Fibroblast of villous mesenchyme (primary cell): Measurements from ENCODE around the gene KIF6. TPM values are rescaled to one million over a fixed set of nuclear protein-coding genes. Genes with fewer than 3 reads are reported as not detected.

Source experiments
- DNase-seq: peaks from one replicate; pipeline ENCODE4 v3.0.0-alpha.2; 2010; ENCODE audit warnings: low read depth
- H3K4me3 ChIP-seq: 2 replicates; pipeline ENCODE4 v1.5.1; 2011; ENCODE audit warnings: low read depth, mild to moderate bottlenecking, low read length
- total RNA-seq: library from RNA; depleted of rRNA; stranded (reverse); fragments of >200 nt; gene quantifications from 2 replicates; pipeline ENCODE4 v1.2.3, GENCODE V29; 2012
- TF ChIP-seq, protein P1 (sequence below): IDR thresholded peaks from 2 replicates; pipeline ENCODE4 v1.5.1; 2012; ENCODE audit warnings: low read depth, mild to moderate bottlenecking, low read length; ENCODE audit not compliant: insufficient read depth

KIF6 gene
- total RNA-seq, 1 donor = 0.43 TPM

DNA sequence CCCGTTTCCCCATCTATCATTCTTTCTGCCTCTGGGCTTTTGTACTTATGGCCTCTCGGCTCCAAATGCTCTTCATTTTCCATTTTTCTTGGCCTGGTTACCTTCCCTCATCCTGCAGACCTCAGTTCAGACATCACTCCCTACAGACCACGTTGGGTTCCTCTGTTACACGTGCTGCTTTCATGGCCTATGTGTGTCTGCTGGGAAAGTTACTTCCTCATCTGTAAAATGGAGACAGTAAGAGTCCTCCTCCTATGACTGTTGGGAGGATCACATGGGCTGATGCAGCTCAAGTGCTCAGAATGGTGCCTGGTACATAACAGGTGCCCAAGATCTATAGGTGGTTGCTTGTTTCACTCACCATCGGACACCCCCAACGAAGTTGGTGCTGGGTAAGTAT, 424.5 kb downstream of the KIF6 start:
- no peak overlapping the region for H3K4me3 ChIP-seq
- TF ChIP-seq, protein P1, sequence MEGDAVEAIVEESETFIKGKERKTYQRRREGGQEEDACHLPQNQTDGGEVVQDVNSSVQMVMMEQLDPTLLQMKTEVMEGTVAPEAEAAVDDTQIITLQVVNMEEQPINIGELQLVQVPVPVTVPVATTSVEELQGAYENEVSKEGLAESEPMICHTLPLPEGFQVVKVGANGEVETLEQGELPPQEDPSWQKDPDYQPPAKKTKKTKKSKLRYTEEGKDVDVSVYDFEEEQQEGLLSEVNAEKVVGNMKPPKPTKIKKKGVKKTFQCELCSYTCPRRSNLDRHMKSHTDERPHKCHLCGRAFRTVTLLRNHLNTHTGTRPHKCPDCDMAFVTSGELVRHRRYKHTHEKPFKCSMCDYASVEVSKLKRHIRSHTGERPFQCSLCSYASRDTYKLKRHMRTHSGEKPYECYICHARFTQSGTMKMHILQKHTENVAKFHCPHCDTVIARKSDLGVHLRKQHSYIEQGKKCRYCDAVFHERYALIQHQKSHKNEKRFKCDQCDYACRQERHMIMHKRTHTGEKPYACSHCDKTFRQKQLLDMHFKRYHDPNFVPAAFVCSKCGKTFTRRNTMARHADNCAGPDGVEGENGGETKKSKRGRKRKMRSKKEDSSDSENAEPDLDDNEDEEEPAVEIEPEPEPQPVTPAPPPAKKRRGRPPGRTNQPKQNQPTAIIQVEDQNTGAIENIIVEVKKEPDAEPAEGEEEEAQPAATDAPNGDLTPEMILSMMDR = no peak
- DNase-seq = no peak

DNA sequence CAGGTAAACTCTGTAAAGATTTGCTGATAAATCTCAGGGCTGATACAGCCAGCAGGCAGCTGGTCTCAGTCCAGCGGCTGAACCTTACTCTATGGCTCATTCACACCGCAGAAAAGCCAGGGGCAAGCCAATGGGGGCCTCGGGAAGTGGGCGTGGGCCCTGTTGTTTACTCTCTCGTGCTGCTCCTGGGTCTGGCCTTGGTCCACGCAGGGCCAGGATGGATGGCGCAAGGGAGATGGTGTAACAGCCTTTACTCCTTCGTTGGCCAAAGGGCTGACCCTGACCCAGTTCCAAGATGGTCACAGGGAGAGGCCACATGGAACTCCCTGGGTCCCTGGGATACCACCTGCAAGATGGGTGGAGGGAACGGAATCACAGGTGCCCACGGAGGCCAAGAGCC, 427.1 kb downstream of the KIF6 start:
- TF ChIP-seq, protein P1 = no peak
- no peak for DNase-seq
- H3K4me3 ChIP-seq = no peak overlapping the region

DNA sequence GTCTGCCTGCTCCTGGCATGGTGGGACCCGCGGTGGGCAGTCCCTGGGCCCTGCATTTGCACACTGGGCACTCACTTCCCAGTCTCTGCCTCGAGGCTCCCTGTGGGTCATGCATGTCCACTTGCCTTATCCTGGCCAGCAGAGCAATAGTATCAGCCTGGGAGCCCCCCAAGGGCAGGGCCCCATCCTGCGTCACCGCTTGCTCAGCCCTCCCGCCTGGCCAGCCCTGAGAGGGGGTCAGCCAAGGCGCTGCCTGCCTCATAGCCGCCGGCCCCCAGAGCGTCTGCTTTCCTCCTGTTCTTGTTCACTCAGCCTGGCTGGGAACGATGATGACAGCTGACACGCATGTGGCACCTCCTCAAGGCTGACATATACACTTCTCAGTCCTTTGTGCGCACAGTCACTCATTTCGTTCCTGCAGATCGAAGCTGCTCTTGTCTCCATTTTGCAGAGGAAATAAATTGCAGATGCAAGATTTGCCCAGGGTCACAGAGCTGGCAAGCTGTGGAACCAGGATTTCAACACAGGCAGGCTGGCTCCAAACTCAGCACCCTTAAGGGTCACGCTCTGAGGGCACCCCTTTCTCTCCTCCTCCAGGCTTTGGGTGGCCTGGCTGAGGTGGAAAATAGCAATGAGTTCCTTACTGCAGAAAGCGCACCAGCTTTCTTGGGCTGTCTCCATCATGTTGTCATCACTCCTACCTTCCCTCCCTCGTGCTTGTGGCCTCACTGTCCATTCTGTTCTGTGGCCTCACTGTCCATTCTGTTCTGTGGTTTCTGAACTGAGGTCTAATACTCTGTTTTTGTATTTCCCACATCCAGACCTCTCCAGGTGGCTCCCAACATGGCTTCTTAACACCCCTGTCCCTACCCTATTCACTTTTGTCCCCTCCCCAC, 428.2 kb downstream of the KIF6 start:
- no peak overlapping the region for H3K4me3 ChIP-seq
- TF ChIP-seq, protein P1 = no peak
- DNase-seq = no peak

DNA sequence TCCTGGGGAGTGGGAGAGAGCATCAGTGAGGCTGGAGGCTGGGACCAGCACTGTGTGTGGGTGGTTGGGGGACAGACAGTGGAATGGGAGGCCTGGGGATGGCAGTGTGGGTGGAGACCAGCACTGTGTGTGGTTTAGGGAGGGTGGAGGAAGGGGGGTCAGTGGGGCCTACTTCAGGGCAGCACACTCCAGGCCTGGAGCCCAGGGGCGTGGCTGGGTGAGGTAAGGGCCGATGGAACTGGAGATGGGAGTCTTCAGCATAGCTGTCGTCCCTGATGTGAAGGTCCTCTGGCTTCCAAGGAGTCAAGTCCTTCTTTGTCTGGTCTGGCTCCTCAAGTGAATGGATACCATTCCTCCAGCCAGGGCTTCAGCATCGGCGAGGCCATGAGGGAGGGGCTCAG, 429.6 kb downstream of the KIF6 start:
- DNase-seq = no peak
- H3K4me3 ChIP-seq = no peak overlapping the region
- TF ChIP-seq, protein P1 = no peak

DNA sequence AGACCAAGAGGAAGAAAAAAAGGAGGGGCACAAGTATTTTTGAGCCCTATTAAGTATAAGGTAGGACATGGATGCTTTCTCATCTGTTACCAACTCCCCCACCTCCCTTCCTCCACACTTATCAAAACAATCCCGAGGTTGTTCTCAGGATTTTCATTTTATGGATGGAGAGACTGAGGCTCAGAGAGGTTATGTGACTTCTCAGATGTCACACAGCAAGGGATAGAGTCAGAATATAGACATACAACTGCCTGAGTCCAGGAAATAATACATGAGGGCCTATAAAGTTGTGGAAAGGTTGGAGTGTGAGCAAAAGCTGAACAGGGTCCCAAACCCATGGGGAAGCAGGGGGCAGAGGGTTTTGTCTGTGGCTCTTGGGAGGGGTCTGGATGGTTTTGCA, 430.3 kb downstream of the KIF6 start:
- TF ChIP-seq, protein P1 = no peak
- H3K4me3 ChIP-seq = no peak overlapping the region
- DNase-seq = no peak

DNA sequence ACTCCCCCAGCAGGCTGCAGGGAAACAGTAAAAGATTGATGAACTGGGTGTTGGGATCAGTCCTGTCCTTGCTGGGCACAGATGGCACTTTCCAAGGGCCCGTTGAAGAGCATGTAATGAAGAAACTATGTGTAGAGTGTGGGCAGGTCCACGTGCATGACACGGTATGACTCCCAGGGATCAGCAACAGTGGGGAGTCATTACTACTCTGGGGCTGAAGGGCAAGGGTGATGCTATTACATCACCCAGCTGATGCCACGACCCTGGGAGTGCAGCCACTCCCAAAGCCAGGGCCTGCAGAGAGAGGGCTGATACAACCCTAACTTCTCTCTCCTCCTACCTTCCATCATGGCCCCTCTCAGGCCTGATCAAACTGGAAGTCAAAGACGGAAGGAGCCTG, 431.1 kb downstream of the KIF6 start:
- TF ChIP-seq, protein P1 = no peak
- no peak for DNase-seq
- H3K4me3 ChIP-seq = no peak overlapping the region
